CD4-positive, alpha-beta T cell treated with Interleukin-2 at 100 ng/mL for 4 hours (primary cell): Measurements from ENCODE around the gene EPOP.
A peak's percentile ranks its signal among the peaks of the same experiment; 100 is the strongest.

Experiments
- DNase-seq: peaks from one replicate; pipeline ENCODE4 v3.0.0-alpha.2; 2020; ENCODE audit warnings: low spot score

The EPOP gene

DNA sequence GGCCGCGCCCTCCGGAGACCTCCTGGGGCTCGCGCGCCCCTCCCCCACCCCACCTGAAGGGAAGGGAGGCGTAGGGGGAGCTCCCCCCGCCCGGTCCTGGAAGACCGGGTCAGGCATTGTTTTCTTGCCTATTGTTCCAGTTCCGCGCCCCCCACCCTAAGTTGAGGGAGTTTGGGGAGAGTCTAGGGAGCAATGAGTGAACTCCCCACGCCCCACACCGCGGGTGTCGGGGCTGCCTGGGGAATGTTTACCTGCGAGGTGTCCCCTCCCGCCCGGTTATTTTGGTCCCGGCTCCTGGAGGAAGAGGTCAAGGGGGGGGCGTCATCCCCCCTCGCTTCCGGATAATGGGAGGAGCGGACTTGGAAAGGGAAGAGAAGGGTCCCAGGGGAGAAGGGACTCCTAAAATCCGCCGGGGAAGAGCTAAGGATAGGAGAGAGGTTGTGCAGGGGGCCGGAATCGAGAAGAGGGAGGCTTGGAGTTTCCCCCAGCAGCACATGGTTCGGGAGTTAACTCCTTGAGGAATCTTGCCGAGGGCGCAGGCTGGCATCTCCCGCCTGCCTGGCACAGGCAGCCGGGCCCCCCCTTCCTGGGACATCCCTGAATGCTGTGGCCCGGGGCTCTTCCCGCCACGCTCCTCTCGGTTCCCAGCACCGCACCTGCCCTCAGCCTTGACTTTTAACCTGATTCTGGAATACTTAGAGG, 31.2 kb upstream of the EPOP start:
- DNase-seq: no peak

DNA sequence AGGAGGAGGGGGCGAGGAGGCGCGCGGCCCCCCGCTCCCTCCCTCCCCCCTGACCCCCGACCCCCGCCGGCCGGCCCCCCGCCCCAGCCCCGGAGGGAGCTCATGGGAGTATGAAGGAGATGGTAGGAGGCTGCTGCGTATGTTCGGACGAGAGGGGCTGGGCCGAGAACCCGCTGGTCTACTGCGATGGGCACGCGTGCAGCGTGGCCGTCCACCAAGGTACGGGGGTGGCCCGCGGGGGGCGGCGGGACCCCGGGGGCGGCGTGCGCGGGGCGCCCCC, 30.7 kb upstream of the EPOP start:
- no peak for DNase-seq

DNA sequence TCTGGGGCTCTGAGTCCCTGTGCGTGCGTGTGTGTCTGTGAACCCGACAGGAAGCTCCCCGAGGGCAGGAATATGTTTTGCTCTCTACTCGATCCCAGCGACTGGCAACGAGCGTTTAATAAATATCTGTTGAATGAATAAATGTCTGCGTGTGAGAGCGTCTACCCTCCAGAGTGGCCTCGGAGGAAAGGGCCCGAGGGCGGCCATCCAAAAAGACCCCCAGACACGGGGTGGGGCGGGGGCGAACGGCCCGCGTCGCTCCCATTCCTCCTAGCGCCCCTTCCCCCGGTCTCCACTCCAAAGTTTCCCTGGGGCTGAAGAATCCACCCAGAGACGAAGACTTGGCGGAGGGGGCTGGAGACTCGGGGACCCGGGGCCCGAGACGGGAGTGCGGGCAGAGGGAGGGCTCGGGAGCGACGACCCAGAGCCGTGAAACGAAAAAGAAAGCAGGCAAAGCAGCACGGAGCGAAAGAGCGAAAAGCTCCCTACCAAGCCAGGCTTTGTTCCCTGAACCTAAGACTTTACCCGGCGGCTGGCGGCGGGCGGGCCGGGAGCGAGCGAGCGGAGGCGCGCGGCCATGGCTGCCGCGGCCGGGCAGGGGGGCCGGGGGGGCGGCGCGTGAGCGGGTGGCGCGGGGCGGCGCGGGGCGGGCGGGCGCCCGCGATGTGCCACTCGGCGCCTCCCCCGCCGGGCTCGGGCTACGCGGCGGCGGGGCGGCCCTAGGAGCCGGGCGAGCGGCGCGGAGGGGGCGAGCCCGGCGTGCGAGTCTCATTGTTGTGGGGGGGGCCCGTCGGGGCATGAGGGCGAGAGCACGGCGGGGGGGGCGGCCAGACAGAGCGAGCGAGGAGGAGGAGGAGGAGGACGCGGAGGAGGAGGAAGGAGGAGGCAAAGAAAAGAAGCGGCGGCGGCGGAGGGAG, 30.1 kb upstream of the EPOP start, which contains the start of gene MLLT6:
MLLT6 (plus strand) TSS at position 668 of the 917 bp plus-strand sequence. CDS start 360 bp downstream, outside the sequence.
- DNase-seq: peak; percentile 80

DNA sequence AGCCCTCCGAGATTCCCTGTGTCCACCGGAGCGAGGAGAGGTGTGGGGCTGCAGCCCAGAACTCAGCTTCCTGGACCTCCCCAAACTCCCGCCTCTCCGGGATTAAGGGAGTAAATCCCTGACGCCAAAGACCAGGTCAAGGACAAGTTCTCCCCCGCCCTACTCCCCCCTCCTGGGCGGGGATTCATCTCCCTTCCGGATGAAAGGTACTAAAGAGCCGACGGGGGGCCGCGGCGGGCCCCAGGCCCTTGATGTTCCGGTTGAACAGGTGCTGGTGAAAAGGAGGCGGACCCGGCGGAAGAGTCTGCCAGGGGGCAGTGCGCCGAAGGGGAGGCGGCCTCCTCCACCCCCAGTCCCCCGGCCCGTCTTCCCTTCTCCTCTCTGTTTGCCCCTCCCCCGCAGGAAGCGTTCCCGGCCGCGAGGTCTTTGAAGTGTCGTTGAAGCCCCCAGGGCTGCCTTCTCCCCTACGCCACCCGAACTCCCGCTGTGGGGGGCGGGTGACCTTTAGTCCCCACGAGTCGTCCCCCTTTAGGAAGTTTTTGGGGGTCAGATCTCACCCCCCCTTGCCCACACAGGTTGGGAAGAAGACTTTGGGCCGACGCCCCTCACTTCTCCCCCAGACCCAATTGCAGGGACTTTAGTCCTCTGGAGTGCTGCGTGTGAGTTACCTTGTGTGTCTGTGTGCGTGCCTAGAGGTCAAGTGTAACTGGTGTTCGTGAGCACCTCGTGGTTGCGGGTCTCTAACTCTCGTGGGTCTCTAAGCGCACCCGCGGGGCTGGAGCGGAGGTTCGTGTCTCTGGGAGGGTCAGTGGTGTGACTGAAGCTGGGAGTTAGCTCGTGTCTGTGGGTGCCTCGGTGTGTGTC, 29.2 kb upstream of the EPOP start:
- peak; percentile 71 for DNase-seq

DNA sequence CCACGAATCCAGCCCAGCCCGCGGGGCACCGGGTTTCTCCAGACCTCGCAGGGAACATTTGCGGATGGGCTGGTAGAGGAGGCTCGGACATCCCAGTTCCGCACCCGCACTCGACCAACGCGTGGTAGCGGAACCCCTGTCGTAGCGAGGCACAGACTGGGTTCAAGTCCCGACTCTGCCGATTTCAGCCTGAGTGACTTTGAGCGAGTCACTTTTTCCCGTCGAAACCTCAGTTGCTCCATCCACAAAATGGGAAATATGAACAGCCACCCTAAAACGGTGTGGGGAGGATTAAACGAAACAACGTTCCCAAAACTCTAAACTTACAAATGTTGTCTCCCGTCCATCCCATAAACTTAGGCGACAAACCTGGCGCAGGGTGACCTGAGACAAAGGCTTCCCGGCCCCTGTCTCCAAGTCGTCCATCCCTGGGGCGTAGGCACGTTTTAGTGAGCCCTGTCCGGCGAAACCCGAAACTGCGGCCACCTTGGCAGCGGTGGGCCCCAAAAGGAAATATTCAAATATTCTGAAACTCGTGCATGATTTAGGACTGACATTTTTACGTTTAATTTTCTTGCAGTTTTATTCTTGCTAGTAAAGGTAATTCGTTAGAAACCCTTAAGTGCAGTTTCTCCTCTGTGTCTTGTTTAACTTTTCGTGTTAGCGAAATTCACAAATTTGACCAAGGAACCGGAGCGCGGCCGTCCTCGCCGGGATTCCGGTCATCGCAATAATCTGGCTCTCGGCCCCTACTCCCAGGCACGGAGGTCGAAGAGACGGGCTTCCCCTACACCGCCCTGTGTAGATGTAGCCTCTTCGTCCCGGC, 28.4 kb upstream of the EPOP start:
- no peak for DNase-seq

DNA sequence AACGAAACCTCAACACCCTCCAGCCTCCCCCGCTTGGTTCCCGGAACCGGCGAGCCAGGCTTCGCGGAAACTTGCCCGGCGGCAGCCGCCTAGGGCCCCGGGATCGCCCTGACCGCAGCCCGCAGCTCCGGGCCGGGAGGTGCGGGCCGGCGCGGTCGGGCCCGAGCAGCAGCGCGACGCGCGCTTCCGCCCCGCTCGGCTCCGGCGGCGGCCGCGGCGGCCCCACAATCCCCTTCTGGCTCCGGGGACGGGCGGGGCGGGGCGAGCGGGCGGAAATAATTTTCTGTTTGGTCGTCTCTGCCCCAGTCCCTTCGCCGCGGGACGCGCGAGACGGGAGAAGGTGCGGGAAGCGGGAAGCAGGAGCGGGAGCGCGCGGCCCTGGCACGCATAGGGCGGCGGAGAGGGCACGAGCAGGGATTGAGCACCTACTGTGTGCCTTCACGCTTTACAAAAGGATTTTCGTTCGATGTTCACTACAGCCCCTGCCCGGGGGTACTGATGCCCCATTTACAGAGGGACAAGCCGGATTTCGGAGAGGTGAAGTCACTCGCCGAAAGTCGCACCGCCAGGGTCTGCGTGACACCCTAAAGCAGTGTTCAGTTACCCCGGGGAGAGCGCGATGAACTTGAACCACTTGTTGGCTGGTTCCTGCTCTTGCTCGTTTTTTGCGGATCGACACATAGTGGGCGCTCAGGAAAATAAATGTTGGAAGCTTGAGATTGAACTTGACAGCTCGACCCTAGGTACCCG, 27.6 kb upstream of the EPOP start:
- peak; percentile 84 for DNase-seq

- peak; percentile 84 for DNase-seq
These were observed 26.9 kb upstream of the EPOP start for GRCh38 chr17:38701504-38702165.

GRCh38 chr17:38698760-38699159, 24.0 kb upstream of the EPOP start:
- no peak for DNase-seq

GRCh38 chr17:38697061-38697820, 22.5 kb upstream of the EPOP start:
- DNase-seq: no peak

DNA sequence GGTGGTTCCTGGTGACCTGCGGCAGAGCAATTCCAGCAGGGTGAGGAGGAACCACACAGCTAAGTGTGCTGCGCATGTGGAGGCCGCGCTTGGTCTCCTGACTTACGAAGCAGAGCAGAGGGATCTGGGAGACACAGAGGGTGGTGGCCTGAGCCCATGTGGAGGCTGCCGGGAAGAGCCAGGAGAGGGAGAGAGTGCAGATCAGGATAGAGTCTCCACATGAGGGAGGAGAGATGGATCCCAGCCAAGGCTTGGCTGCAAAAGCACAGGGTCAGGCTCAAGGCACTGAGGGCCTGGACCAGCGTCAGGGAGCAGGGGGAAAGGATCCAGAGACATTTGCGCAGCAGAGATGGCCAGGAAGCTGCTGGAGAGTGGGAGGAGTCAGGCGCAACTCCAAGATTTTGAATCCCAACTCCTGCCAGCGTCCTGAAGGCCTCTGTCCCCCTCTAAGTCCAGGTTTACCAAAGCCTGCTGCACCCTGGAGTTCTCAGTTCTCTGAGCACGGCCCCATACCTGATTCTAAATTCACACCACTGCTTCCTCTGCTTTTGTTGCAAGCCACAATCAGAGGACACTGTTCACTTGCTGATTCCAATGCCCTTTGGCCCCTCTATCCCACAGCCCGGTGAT, 19.1 kb upstream of the EPOP start:
- no peak for DNase-seq

- DNase-seq: no peak
These were observed 16.4 kb upstream of the EPOP start for GRCh38 chr17:38691154-38691553.

DNA sequence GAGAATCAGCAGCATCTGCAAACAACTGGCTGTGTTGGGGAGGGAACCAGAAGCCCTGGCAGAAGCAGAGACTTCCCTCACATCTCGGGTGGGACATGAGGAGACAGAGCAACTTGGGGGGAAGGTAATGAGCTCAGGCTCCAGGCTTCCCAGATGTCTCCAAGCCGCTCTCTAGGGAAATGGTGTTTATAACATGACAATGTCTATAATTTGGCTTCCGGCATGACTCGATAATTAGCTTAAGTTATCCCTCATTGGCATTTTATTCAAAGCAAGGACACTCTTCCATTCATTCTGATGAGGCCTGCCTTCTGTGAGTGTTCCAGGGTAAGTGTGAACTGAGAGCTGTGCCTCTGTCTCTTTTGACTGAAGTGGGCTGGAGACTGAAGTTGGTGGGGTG, 15.6 kb upstream of the EPOP start:
- no peak for DNase-seq

- no peak for DNase-seq
These were observed 12.5 kb upstream of the EPOP start for GRCh38 chr17:38687286-38687685.

- no peak for DNase-seq
These were observed 10.7 kb upstream of the EPOP start for GRCh38 chr17:38685491-38685890.

DNA sequence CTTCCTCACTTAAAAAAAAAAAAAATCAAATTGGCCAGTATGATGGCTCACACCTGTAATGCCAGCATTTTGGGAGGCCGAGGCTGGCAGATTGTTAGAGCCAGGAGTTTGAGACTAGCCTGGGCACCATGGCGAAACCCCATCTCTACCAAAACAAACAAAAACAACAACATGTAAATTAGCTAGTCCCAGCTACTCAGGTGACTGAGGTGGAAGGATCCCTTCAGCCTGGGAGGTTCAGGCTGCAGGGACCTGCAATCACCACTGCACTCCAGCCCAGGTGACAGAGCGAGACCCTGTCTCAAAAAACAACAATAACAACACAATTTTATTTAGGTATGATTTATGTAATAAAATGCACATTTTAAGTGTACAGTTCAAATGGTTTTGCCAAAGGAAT, 6.3 kb upstream of the EPOP start:
- DNase-seq: no peak

DNA sequence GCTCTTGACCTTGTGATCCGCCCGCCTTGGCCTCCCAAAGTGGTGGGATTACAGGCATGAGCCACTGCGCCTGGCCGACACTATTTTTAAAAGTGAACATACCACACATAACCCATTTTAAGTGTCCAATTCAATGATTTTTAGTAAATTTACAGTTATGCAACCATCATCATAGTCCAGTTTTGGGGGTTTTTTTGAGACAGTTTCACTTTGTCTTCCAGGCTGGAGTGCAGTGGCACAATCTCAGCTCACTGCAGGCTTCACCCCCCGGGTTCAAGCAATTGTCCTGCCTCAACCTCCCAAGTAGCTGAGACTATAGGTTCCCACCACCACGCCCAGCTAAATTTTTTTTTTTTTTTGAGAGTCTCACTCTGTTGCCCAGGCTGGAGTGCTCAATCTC, 3.1 kb upstream of the EPOP start:
- DNase-seq: no peak

GRCh38 chr17:38676706-38677504, 2.1 kb upstream of the EPOP start:
- DNase-seq: peak; percentile 87

DNA sequence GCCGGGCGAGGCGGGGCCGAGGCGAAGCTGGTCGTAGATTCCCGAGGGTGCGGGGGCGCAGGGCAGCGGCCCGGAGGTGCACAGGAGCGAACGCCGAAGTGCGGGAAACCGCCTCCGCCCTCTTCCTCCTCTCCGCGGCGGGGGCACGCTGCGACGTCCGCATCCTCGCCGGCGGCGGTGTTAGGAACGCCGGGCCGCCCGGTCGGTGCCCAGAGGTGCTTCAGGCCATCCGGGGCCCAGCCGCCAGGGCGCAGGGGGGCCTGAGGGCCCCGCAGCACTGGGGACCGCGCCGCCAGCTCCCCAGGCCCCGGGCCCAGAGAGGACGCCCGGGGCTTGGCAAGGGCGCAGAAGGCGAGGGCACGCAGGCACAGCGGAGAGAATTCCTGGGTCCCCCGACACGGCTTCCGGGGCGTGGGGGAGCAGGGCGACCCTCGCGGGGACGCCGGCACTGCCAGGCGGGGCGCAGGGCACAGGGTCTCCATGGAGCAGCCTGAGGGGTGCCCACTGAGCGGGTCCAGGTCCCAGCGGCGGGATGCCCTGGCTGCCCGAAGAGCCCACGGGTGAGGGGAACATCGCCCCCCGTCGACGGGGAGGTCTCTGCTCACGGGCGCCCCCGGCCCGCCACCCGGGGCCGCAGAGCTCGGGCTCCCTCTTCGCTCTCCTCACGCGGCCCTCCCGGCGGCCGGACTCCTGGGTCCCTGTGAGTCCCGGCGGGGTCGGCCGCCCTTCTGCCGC, 576 bp downstream of the EPOP start:
- DNase-seq: no peak
